ENCODE results near the gene DTX1. TPM values are rescaled to one million over a fixed set of nuclear protein-coding genes. Genes with fewer than 3 reads are reported as not detected.

DTX1 gene
- total and polyA plus RNA-seq, 5 donors from 2014 or later = 0.64 to 7.8 (median 0.95) TPM

DNA sequence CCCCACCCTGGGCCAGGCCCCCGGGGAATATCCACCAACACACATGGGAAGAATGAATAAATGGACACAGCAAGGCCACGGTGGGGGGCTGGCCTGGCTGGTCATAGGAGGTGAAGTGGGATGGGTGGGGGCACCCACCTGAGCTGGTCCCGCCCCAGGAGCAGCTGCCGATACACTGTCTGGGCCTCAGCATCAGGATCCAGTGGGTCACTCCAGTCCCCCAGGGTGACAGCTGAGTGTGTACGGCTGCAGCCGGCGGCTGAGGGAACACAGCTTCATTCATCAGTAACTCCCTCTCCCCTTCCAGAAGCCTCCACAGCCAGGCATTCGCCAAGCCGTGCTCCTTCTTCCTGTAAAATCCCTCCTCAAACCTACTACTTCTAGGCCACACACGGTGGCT is 45.2 kb downstream of the DTX1 start:
- Histone ChIP-seq H3K36me3 (ENCODE audit: control insufficient read depth, insufficient read depth, low read length) (no peaks in the 10 kb centered on the region), H3K4me3 (ENCODE audit: low read depth, low read length) (no peak overlapping the region), H3K4me1 (ENCODE audit: control insufficient read depth, insufficient read depth, low read length, poor library complexity, severe bottlenecking) (peaks cover 7% of the 10 kb centered on the region), H3K27ac (ENCODE audit: insufficient read depth, low read length, poor library complexity, severe bottlenecking) (no peak overlapping the region), H3K9me3 (ENCODE audit: control insufficient read depth in 2 of 2, low read length in 2 of 2) (no peaks in the 10 kb centered on the region), H3K27me3 (ENCODE audit: control insufficient read depth, insufficient read depth, low read length) (no peaks in the 10 kb centered on the region)
- Mint-ChIP-seq H3K9me3 (peaks cover 0 to 1% (median 0%) of the 10 kb centered on the region in 7 donors), H3K27ac (peak overlapping the region in 2 of 3 donors; percentile 7 to 26), H3K27me3 (no peaks in the 10 kb centered on the region), H3K4me3 (no peak overlapping the region), H3K36me3 (no peaks in the 10 kb centered on the region), H3K4me1 (peaks cover 0 to 36% (median 5%) of the 10 kb centered on the region in 4 donors)
- ATAC-seq (ENCODE audit: low read depth in 2 of 2) (no peak), DNase-seq (no peak)

DNA sequence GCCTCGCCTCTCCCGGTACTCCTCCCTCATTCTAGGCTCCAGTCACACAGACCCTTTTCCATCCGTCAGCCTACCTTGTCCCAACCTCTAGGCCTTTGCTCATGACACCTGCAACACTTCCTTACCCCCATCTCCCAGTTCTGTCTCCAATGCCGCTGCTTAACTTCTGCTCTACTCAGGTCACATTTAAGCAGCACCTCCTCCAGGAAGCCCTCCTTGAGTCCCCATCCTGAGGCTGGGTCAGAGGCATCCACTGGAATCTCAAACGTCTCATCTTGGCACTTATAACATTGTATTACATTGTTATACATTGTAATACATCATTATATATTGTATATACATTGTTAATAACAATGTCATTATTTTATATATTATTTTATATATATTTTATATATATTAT is 46.3 kb downstream of the DTX1 start:
- Mint-ChIP-seq H3K4me3 (no peak overlapping the region), H3K4me1 (peaks cover 0 to 33% (median 5%) of the 10 kb centered on the region in 4 donors), H3K27ac (peak overlapping the region in 1 of 3 donors; percentile 17), H3K9me3 (no peaks in the 10 kb centered on the region), H3K36me3 (no peaks in the 10 kb centered on the region), H3K27me3 (no peaks in the 10 kb centered on the region)
- ATAC-seq (ENCODE audit: low read depth in 2 of 2) (no peak), DNase-seq (no peak)
- no peaks in the 10 kb centered on the region for H3K27me3 ChIP-seq (ENCODE audit: control insufficient read depth, insufficient read depth, low read length)
- H3K36me3 ChIP-seq (ENCODE audit: control insufficient read depth, insufficient read depth, low read length) = no peaks in the 10 kb centered on the region
- no peak overlapping the region for H3K27ac ChIP-seq (ENCODE audit: insufficient read depth, low read length, poor library complexity, severe bottlenecking)
- no peaks in the 10 kb centered on the region for H3K9me3 ChIP-seq (ENCODE audit: control insufficient read depth in 2 of 2, low read length in 2 of 2)
- peaks cover 7% of the 10 kb centered on the region for H3K4me1 ChIP-seq (ENCODE audit: control insufficient read depth, insufficient read depth, low read length, poor library complexity, severe bottlenecking)
- H3K4me3 ChIP-seq (ENCODE audit: low read depth, low read length) = no peak overlapping the region

DNA sequence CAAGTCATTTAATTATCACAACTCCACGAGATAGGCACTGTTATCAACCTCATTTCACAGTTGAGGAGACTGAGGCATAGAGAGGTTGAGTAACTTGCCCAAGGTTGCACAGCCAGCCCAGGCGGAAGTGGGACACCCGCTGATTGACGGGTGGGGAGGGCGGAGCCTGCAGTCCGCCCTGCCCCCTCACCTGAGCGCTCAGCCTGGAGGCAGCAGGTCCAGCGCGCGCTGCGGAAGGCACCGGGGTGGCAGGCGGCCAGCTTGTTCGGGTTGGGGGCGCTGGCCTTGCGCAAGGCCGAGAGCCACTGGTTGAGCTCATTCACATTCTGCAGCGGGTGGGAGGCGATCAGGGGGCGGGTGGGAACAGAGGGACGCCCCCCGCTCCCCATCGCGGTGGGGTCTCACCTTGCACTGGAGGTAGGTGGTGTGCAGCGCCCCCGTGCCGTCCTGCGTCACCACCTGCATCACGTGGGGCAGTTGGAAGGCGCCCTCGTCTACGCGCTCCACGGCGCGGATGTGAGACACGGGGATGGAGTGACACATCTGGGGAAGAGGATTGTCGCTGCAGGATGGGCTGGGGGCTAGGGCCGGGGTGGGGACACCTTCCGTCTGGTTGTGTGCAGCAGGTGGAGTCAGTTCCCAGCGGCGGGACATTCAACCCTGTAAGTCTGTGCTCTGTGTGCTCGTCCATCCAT is 47.4 kb downstream of the DTX1 start:
- peak; percentile 35 to 83 (median 73) for DNase-seq
- peak; percentile 89 to 93 for ATAC-seq (ENCODE audit: low read depth in 2 of 2)
- Mint-ChIP-seq H3K36me3 (no peaks in the 10 kb centered on the region), H3K27me3 (no peaks in the 10 kb centered on the region), H3K27ac (peak overlapping the region; percentile 68 to 92 (median 76)), H3K4me1 (peaks cover 0 to 23% (median 0%) of the 10 kb centered on the region in 4 donors), H3K9me3 (no peaks in the 10 kb centered on the region), H3K4me3 (peak overlapping the region; percentile 64 to 87 (median 82))
- Histone ChIP-seq H3K36me3 (ENCODE audit: control insufficient read depth, insufficient read depth, low read length) (no peaks in the 10 kb centered on the region), H3K27me3 (ENCODE audit: control insufficient read depth, insufficient read depth, low read length) (no peaks in the 10 kb centered on the region), H3K27ac (ENCODE audit: insufficient read depth, low read length, poor library complexity, severe bottlenecking) (peak overlapping the region; percentile 21), H3K9me3 (ENCODE audit: control insufficient read depth in 2 of 2, low read length in 2 of 2) (no peaks in the 10 kb centered on the region), H3K4me3 (ENCODE audit: low read depth, low read length) (peak overlapping the region; percentile 24), H3K4me1 (ENCODE audit: control insufficient read depth, insufficient read depth, low read length, poor library complexity, severe bottlenecking) (peaks cover 4% of the 10 kb centered on the region)

DNA sequence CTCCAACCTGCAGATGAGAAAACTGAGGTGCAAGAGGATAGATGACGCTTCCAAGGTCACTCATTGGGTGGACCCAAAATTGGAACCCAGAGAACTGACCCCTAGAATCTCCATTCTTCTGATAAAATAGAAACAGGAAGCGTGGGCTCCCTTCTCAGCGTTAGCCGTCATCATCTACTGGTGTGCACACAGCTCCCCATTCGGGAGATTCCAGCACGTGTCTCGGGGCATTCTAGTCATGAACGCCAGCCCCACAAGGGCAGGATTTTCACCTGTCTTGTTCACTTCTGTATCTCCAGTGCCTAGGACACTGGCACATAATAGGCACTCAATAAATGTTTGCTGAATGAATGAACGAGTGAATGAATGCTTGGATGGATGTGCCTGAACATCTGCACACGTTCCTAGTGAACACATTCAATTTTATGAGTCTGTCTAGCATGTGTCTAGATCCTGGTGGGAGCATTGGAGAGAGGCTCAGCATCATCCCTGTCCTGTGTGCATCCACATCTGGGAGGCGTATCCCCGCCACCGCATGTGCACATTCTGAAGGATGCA is 48.5 kb downstream of the DTX1 start:
- ATAC-seq (ENCODE audit: low read depth in 2 of 2) = no peak
- H3K27ac ChIP-seq (ENCODE audit: insufficient read depth, low read length, poor library complexity, severe bottlenecking) = no peak overlapping the region
- DNase-seq = no peak
- H3K36me3 ChIP-seq (ENCODE audit: control insufficient read depth, insufficient read depth, low read length) = no peaks in the 10 kb centered on the region
- H3K4me1 ChIP-seq (ENCODE audit: control insufficient read depth, insufficient read depth, low read length, poor library complexity, severe bottlenecking) = peaks cover 4% of the 10 kb centered on the region
- no peak overlapping the region for H3K4me3 ChIP-seq (ENCODE audit: low read depth, low read length)
- no peaks in the 10 kb centered on the region for H3K36me3 Mint-ChIP-seq
- peak overlapping the region in 2 of 4 donors; percentile 39 to 74 for H3K4me3 Mint-ChIP-seq
- no peaks in the 10 kb centered on the region for H3K9me3 Mint-ChIP-seq
- no peaks in the 10 kb centered on the region for H3K27me3 Mint-ChIP-seq
- peak overlapping the region in 2 of 3 donors; percentile 45 to 50 for H3K27ac Mint-ChIP-seq
- H3K4me1 Mint-ChIP-seq = peaks cover 0 to 20% (median 0%) of the 10 kb centered on the region in 4 donors
- no peaks in the 10 kb centered on the region for H3K9me3 ChIP-seq (ENCODE audit: control insufficient read depth in 2 of 2, low read length in 2 of 2)
- H3K27me3 ChIP-seq (ENCODE audit: control insufficient read depth, insufficient read depth, low read length) = no peaks in the 10 kb centered on the region

DNA sequence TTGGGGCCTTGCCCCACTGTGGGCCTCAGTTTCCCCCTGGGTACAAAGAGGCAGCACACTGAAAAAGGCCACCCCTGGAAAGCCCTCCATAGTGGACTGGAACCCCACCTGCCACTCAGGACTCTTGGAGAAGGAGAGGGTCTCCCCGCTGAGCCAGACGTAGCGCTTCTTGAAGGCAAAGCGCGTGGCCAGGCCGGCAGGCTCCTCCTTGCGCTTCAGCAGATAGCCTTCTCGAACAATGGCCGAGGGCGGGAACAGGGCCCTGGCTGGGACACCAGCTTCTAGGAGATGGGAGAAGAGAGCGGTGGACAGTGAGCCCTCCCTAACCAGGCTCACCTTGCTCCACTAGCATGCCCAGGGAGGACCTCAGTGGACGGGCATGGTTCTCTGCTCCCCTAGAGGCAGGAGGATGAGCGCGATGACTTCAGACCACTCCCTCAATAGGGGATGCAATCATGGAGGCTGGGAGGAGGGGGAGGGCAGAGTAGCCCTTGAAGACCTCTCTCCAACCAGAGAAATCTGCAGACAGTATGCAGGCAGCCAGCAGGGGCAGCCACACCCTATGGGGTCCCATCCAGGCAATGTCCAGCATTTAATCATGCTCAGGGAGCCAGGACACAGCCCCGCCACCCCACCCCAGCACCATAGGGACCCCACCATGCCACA is 49.2 kb downstream of the DTX1 start:
- H3K36me3 ChIP-seq (ENCODE audit: control insufficient read depth, insufficient read depth, low read length) = no peaks in the 10 kb centered on the region
- ATAC-seq (ENCODE audit: low read depth in 2 of 2) = no peak
- H3K27me3 Mint-ChIP-seq = no peaks in the 10 kb centered on the region
- H3K4me3 Mint-ChIP-seq = no peak overlapping the region
- H3K36me3 Mint-ChIP-seq = no peaks in the 10 kb centered on the region
- peak overlapping the region in 1 of 3 donors; percentile 30 for H3K27ac Mint-ChIP-seq
- no peak overlapping the region for H3K4me3 ChIP-seq (ENCODE audit: low read depth, low read length)
- DNase-seq = no peak
- H3K27me3 ChIP-seq (ENCODE audit: control insufficient read depth, insufficient read depth, low read length) = no peaks in the 10 kb centered on the region
- H3K9me3 Mint-ChIP-seq = no peaks in the 10 kb centered on the region
- H3K4me1 ChIP-seq (ENCODE audit: control insufficient read depth, insufficient read depth, low read length, poor library complexity, severe bottlenecking) = peaks cover 4% of the 10 kb centered on the region
- no peaks in the 10 kb centered on the region for H3K9me3 ChIP-seq (ENCODE audit: control insufficient read depth in 2 of 2, low read length in 2 of 2)
- no peak overlapping the region for H3K27ac ChIP-seq (ENCODE audit: insufficient read depth, low read length, poor library complexity, severe bottlenecking)
- H3K4me1 Mint-ChIP-seq = peaks cover 0 to 22% (median 0%) of the 10 kb centered on the region in 4 donors

DNA sequence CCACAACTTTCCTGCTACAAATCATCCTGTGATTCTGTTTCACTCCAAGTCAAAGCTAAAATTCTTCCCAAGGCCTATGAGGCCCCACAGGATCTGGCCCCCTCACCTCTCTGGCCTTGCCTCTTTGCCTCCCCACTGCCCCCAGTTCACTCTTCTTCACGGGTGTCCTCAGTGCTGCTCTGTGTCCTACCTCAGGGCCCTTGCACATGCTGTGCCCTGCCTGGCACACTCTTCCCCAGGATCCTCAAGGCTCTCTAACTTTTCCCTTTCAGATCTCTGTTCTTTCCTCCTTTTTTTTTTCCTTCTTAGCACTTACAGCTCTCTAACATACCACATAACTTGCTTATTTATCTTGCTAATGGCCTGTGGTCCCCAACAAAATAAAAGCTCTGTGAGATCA is 49.8 kb downstream of the DTX1 start:
- peaks cover 0 to 22% (median 0%) of the 10 kb centered on the region in 4 donors for H3K4me1 Mint-ChIP-seq
- DNase-seq (no peak), ATAC-seq (ENCODE audit: low read depth in 2 of 2) (no peak)
- no peaks in the 10 kb centered on the region for H3K27me3 Mint-ChIP-seq
- no peaks in the 10 kb centered on the region for H3K9me3 ChIP-seq (ENCODE audit: control insufficient read depth in 2 of 2, low read length in 2 of 2)
- no peaks in the 10 kb centered on the region for H3K9me3 Mint-ChIP-seq
- no peaks in the 10 kb centered on the region for H3K36me3 Mint-ChIP-seq
- no peak overlapping the region for H3K4me3 ChIP-seq (ENCODE audit: low read depth, low read length)
- H3K36me3 ChIP-seq (ENCODE audit: control insufficient read depth, insufficient read depth, low read length) = no peaks in the 10 kb centered on the region
- peak overlapping the region in 2 of 4 donors; percentile 39 to 47 for H3K4me3 Mint-ChIP-seq
- no peak overlapping the region for H3K27ac ChIP-seq (ENCODE audit: insufficient read depth, low read length, poor library complexity, severe bottlenecking)
- peaks cover 4% of the 10 kb centered on the region for H3K4me1 ChIP-seq (ENCODE audit: control insufficient read depth, insufficient read depth, low read length, poor library complexity, severe bottlenecking)
- peak overlapping the region in 2 of 3 donors; percentile 30 to 47 for H3K27ac Mint-ChIP-seq
- no peaks in the 10 kb centered on the region for H3K27me3 ChIP-seq (ENCODE audit: control insufficient read depth, insufficient read depth, low read length)

GRCh38 chr12:113108308-113108707 is 51.8 kb downstream of the DTX1 start:
- no peak overlapping the region for H3K27ac ChIP-seq (ENCODE audit: insufficient read depth, low read length, poor library complexity, severe bottlenecking)

More at GRCh38 chr12:113108308-113108707, 51.8 kb downstream of the DTX1 start:
- Histone ChIP-seq H3K4me1 (ENCODE audit: control insufficient read depth, insufficient read depth, low read length, poor library complexity, severe bottlenecking) (peaks cover 4% of the 10 kb centered on the region), H3K36me3 (ENCODE audit: control insufficient read depth, insufficient read depth, low read length) (no peaks in the 10 kb centered on the region), H3K4me3 (ENCODE audit: low read depth, low read length) (no peak overlapping the region), H3K9me3 (ENCODE audit: control insufficient read depth in 2 of 2, low read length in 2 of 2) (no peaks in the 10 kb centered on the region), H3K27me3 (ENCODE audit: control insufficient read depth, insufficient read depth, low read length) (no peaks in the 10 kb centered on the region)
- Mint-ChIP-seq H3K27me3 (no peaks in the 10 kb centered on the region), H3K27ac (no peak overlapping the region), H3K4me1 (peaks cover 0 to 18% (median 0%) of the 10 kb centered on the region in 4 donors), H3K9me3 (no peaks in the 10 kb centered on the region), H3K36me3 (no peaks in the 10 kb centered on the region), H3K4me3 (no peak overlapping the region)
- DNase-seq (no peak), ATAC-seq (ENCODE audit: low read depth in 2 of 2) (no peak)
